Natural killer cell (primary cell): ENCODE data around the gene RAET1E. TPM values are rescaled to one million over a fixed set of nuclear protein-coding genes. Genes with fewer than 3 reads are reported as not detected.
"Not testable (repeated sequence)": the region's sequence is repeated elsewhere in the genome, so short reads cannot be mapped to it uniquely, and the experiment has no call there.

Source experiments
- ATAC-seq, 3 donors: fragments of 150-1000 bp in 2 of 3; fragments of 200-7000 bp in 1 of 3; cut with Tn5 transposase; 1 replicate in 1 of 3; 2 replicates in 2 of 3; pipeline ENCODE4 v1.10.0; 2021; ENCODE audit warnings: mild to moderate bottlenecking in 2 of 3, moderate library complexity in 2 of 3
- DNase-seq, 2 donors: peaks; one replicate each; pipeline versions ENCODE4 v3.0.0 to v3.0.0-alpha.2; 2013 to 2021; ENCODE audit warnings: mixed read lengths in 1 of 2
- H3K27ac ChIP-seq: one replicate; pipeline ENCODE4 v1.5.1; 2013; ENCODE audit warnings: mild to moderate bottlenecking, low read length
- H3K27me3 ChIP-seq: one replicate; pipeline ENCODE4 v1.6.1; 2013; ENCODE audit warnings: low read length; ENCODE audit not compliant: control insufficient read depth, insufficient read depth
- H3K36me3 ChIP-seq: one replicate; pipeline ENCODE4 v1.6.1; 2013; ENCODE audit warnings: low read length; ENCODE audit not compliant: control insufficient read depth, insufficient read depth
- H3K4me1 ChIP-seq: one replicate; pipeline ENCODE4 v1.6.1; 2013; ENCODE audit warnings: low read length; ENCODE audit not compliant: control insufficient read depth, insufficient read depth
- H3K4me3 ChIP-seq: one replicate; pipeline ENCODE4 v1.5.1; 2013; ENCODE audit warnings: low read length
- H3K9me3 ChIP-seq: one replicate; pipeline ENCODE4 v1.6.1; 2013; ENCODE audit warnings: low read length; ENCODE audit not compliant: control insufficient read depth, insufficient read depth
- H3K27ac Mint-ChIP-seq, 2 donors: one replicate each; pipeline ENCODE4 v1.8.0; 2022; ENCODE audit warnings: mild to moderate bottlenecking in 2 of 2, mixed read lengths in 2 of 2, moderate library complexity in 1 of 2
- H3K27me3 Mint-ChIP-seq, 2 donors: one replicate each; pipeline ENCODE4 v1.8.0; 2022; ENCODE audit warnings: low read depth in 2 of 2, mixed read lengths in 2 of 2
- H3K36me3 Mint-ChIP-seq: one replicate; pipeline ENCODE4 v1.8.0; 2022; ENCODE audit warnings: mixed read lengths
- H3K4me1 Mint-ChIP-seq, 2 donors: one replicate each; pipeline ENCODE4 v1.8.0; 2022; ENCODE audit warnings: mixed read lengths in 2 of 2
- H3K4me3 Mint-ChIP-seq: one replicate; pipeline ENCODE4 v1.8.0; 2022; ENCODE audit warnings: mild to moderate bottlenecking, moderate library complexity, mixed read lengths
- H3K9me3 Mint-ChIP-seq, 2 donors: one replicate each; pipeline ENCODE4 v1.8.0; 2022; ENCODE audit warnings: mixed read lengths in 2 of 2
- CTCF ChIP-seq: fragments of 200-600 bp; IDR thresholded peaks from one replicate; pipeline ENCODE4 v1.8.0; 2022; ENCODE audit warnings: antibody characterized with exemption
- WGBS: methylation state at CpG from one replicate; pipeline ENCODE4 v1.1.7; 2013; ENCODE audit warnings: missing lambda C conversion rate; ENCODE audit not compliant: insufficient coverage; 5-methylcytosine and 5-hydroxymethylcytosine counted together
- intact Hi-C: fragments of 100-400 bp; cut with micrococcal nuclease; formaldehyde crosslinking; loops from one replicate; pipeline ENCODE4 v1.14.2; 2022
- total RNA-seq, 4 donors: library from RNA; stranded (reverse); fragments of 120-200 nt in 1 of 4; gene quantifications; one replicate each; pipeline versions ENCODE4 v1.2.3 to v1.2.4, GENCODE V29; 2013 to 2022

RAET1E gene
- total RNA-seq, 3 donors from 2014 or later (not counting 1 experiment from before 2014, with no cell fraction given) = not detected

GRCh38 chr6:149923327-149923986, 25.5 kb upstream of the RAET1E start:
- Mint-ChIP-seq H3K9me3 (no peaks in the 10 kb centered on the region), H3K27me3 (peaks cover 75 to 81% of the 10 kb centered on the region in 2 donors), H3K4me1 (peaks cover 16 to 33% of the 10 kb centered on the region in 2 donors), H3K27ac (no peak overlapping the region), H3K36me3 (no peaks in the 10 kb centered on the region), H3K4me3 (peak overlapping the region; percentile 82)
- Histone ChIP-seq H3K36me3 (no peaks in the 10 kb centered on the region), H3K4me1 (peaks cover 28% of the 10 kb centered on the region), H3K27me3 (peaks cover 49% of the 10 kb centered on the region), H3K4me3 (no peak overlapping the region), H3K9me3 (no peaks in the 10 kb centered on the region), H3K27ac (no peak overlapping the region)
- 23% methylated on average over 26 of the region's 33 CpGs for WGBS
- intact Hi-C loops = no loop called here
- DNase-seq = peak in 1 of 2 donors; percentile 12
- peak in 1 of 3 donors; percentile 8 for ATAC-seq
- no peak for TF ChIP-seq CTCF

DNA sequence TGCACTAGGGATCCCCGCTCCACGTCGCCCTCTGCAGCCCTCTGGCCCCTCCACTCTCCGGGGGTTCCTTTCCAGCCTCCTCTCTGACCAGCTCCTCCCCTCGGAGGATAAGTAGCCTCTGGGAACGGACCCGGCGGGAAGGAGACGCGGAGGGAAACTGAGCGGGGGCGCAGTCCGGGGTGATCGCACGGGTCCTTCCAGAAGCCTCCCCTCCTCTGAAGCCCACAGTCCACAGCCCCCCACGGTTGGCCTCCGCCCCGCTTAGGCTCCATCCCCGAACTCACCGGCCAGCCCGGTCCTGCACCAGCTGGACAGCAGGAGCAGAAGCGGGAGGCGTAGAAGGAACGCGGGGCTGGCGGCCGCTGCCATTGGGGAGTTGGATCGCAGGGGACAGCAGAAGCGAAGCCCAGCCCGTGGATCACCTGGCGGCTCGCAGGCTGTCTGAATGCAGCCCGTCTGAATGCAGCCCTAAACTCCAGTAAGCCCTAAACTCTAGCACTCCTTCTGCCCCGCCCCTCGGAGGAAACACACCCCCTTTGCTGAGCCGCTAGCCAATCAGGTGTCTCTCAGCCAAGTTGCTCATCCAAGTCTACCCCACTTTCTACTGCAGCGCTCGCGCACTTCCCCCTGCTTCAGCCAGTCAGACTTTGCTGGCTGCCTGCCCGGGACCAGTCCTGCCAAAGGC, 24.9 kb upstream of the RAET1E start, which contains the start of gene RAET1G:
TSS of gene RAET1G (minus strand) at position 480 of the 685 bp plus-strand sequence. CDS start at position 369, 111 bp downstream.
- DNase-seq (peak; percentile 41 to 89), ATAC-seq (peak; percentile 83 to 91 (median 90))
- Mint-ChIP-seq H3K4me3 (peak within 1 kb of the TSS; percentile 82), H3K27me3 (peaks cover 71 to 74% of the 10 kb centered on the region in 2 donors), H3K27ac (no peak within 1 kb of the TSS), H3K4me1 (peaks cover 16 to 33% of the 10 kb centered on the region in 2 donors), H3K9me3 (no peaks in the 10 kb centered on the region), H3K36me3 (no peaks in the 10 kb centered on the region)
- H3K36me3 ChIP-seq = no peaks in the 10 kb centered on the region
- no peak within 1 kb of the TSS for H3K27ac ChIP-seq
- no peaks in the 10 kb centered on the region for H3K9me3 ChIP-seq
- no peak within 1 kb of the TSS for H3K4me3 ChIP-seq
- 3% methylated on average over 40 of the region's 40 CpGs for WGBS
- peaks cover 28% of the 10 kb centered on the region for H3K4me1 ChIP-seq
- TF ChIP-seq CTCF = no peak
- intact Hi-C loops = no loop called here
- H3K27me3 ChIP-seq = peaks cover 49% of the 10 kb centered on the region

GRCh38 chr6:149922091-149922490, 24.2 kb upstream of the RAET1E start:
- H3K27me3 ChIP-seq = peaks cover 46% of the 10 kb centered on the region
- 71% methylated on average over 5 of the region's 5 CpGs for WGBS
- H3K27ac Mint-ChIP-seq, H3K4me3 ChIP-seq, H3K36me3 Mint-ChIP-seq, H3K9me3 Mint-ChIP-seq, DNase-seq, H3K9me3 ChIP-seq, ATAC-seq, H3K27ac ChIP-seq, H3K36me3 ChIP-seq, intact Hi-C loops: not testable (repeated sequence)
- Mint-ChIP-seq H3K4me3 (peak overlapping the region; percentile 50), H3K27me3 (peaks cover 66 to 67% of the 10 kb centered on the region in 2 donors), H3K4me1 (peaks cover 16 to 33% of the 10 kb centered on the region in 2 donors)
- peaks cover 28% of the 10 kb centered on the region for H3K4me1 ChIP-seq

GRCh38 chr6:149921361-149921760, 23.4 kb upstream of the RAET1E start:
- H3K27me3 Mint-ChIP-seq = peaks cover 63 to 69% of the 10 kb centered on the region in 2 donors
- H3K27ac Mint-ChIP-seq = no peak overlapping the region
- WGBS = 88% methylated on average over 6 of the region's 6 CpGs
- Histone ChIP-seq H3K36me3 (no peaks in the 10 kb centered on the region), H3K4me3 (no peak overlapping the region), H3K27ac (no peak overlapping the region), H3K27me3 (peaks cover 45% of the 10 kb centered on the region), H3K4me1 (peaks cover 27% of the 10 kb centered on the region), H3K9me3 (no peaks in the 10 kb centered on the region)
- no peak overlapping the region for H3K4me3 Mint-ChIP-seq
- intact Hi-C loops = no loop called here
- DNase-seq = peak in 1 of 2 donors; percentile 11
- ATAC-seq = no peak
- H3K36me3 Mint-ChIP-seq = no peaks in the 10 kb centered on the region
- TF ChIP-seq CTCF = no peak
- no peaks in the 10 kb centered on the region for H3K9me3 Mint-ChIP-seq
- peaks cover 14 to 31% of the 10 kb centered on the region in 2 donors for H3K4me1 Mint-ChIP-seq
